NB4 (cell line): Measurements from ENCODE around the gene KAT6B.

Experiments
- DNase-seq: peaks from one replicate; pipeline ENCODE4 v3.0.0; 2010; ENCODE audit warnings: low read depth
- H3K4me3 ChIP-seq: one replicate; pipeline ENCODE4 v1.5.1; 2011; ENCODE audit warnings: mild to moderate bottlenecking, low read depth, low read length, moderate library complexity
- MYC ChIP-seq: IDR thresholded peaks from 2 replicates; pipeline ENCODE4 v1.6.1; 2011; ENCODE audit warnings: low read depth, low read length
- POLR2A ChIP-seq: IDR thresholded peaks from 2 replicates; pipeline ENCODE4 v1.6.1; 2011; ENCODE audit warnings: mild to moderate bottlenecking; ENCODE audit not compliant: insufficient read length; ENCODE audit errors: extremely low read depth
- TF ChIP-seq, protein P1 (sequence below): IDR thresholded peaks from 2 replicates; pipeline ENCODE4 v1.6.1; 2011; ENCODE audit warnings: low read depth, low read length
- TF ChIP-seq, protein P2 (sequence below): IDR thresholded peaks from one replicate; pipeline ENCODE4 v1.5.1; 2012; ENCODE audit warnings: low read depth, low read length

KAT6B gene

DNA sequence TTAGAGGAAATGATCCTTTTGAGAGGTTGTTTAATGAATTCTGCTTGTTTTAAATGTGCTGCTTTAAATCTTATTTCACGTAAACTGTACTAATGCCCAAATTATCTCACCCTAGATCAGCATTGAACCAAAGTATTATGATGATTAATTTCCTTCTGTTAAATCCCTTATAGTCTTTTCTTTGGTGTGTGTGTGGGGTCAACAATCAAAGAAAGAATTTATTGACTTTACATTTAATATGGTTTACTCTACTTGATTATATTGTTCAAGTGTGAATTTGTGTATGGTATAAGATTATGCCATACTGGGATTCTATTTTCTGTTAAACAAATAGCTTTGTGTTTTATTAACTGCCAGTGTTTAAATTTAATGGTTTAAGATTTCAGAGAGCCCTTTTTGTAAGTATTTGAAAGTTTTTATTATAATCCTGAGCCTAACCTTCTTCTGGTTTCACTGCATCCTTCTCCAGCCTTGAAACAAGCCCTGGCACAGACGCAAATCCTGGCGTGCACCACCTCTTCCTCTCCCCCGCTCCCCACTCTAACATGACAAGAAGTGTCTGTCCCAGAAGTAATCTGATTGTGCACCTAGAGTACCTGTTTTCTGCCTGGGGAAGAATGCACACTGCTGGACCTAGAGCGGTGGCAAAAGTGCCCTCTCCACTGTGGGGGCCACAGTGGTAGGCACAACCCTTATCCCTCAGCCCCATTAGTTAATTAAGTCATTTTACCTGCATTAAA lies 70.6 kb downstream of the KAT6B start:
- no peak for DNase-seq

DNA sequence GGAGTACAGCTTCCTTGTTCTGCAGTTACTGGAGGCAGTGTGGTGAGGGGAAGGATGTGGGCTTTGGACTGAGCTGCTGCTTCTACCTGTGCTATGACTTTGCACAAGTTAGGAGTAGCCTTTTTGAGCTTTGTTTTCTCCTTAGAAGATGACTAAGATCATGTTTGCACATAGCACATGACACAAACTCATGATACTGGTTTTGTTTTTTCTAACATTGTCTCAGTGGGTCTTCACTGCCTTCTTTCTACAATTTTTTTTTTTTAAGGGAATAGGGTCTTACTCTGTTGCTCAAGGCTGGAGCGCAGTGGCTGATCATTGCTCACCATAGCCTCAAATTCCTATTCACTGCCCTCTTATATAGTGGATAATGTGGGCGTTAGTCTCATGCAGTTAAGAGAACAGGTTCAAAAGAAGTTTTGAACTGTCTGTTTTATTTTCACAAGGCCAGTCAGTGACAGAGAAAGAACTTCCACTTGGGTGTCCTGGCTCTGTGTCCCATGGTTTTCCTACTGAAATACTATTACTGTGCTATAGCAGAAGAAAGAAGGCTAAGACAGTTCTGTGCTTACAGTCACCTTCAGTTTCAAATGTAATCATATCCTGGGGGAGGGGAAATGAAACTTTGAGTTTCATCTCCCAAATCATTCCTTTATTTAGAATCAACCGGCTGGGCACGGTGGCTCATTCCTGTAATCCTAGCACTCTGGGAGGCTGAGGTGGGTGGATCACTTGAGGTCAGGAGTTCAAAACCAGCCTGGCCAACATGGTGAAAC lies 72.0 kb downstream of the KAT6B start:
- TF ChIP-seq, protein P1, sequence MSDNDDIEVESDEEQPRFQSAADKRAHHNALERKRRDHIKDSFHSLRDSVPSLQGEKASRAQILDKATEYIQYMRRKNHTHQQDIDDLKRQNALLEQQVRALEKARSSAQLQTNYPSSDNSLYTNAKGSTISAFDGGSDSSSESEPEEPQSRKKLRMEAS: no peak
- no peak for TF ChIP-seq MYC
- TF ChIP-seq POLR2A: no peak
- TF ChIP-seq, protein P2, sequence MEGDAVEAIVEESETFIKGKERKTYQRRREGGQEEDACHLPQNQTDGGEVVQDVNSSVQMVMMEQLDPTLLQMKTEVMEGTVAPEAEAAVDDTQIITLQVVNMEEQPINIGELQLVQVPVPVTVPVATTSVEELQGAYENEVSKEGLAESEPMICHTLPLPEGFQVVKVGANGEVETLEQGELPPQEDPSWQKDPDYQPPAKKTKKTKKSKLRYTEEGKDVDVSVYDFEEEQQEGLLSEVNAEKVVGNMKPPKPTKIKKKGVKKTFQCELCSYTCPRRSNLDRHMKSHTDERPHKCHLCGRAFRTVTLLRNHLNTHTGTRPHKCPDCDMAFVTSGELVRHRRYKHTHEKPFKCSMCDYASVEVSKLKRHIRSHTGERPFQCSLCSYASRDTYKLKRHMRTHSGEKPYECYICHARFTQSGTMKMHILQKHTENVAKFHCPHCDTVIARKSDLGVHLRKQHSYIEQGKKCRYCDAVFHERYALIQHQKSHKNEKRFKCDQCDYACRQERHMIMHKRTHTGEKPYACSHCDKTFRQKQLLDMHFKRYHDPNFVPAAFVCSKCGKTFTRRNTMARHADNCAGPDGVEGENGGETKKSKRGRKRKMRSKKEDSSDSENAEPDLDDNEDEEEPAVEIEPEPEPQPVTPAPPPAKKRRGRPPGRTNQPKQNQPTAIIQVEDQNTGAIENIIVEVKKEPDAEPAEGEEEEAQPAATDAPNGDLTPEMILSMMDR: no peak
- peak; percentile 44 for DNase-seq
- H3K4me3 ChIP-seq: no peak overlapping the region

More for the DNA sequence above, 70.6 kb downstream of the KAT6B start:
- no peak overlapping the region for H3K4me3 ChIP-seq
- TF ChIP-seq POLR2A: no peak
- TF ChIP-seq, protein P2: no peak
- TF ChIP-seq MYC: no peak
- TF ChIP-seq, protein P1: no peak

DNA sequence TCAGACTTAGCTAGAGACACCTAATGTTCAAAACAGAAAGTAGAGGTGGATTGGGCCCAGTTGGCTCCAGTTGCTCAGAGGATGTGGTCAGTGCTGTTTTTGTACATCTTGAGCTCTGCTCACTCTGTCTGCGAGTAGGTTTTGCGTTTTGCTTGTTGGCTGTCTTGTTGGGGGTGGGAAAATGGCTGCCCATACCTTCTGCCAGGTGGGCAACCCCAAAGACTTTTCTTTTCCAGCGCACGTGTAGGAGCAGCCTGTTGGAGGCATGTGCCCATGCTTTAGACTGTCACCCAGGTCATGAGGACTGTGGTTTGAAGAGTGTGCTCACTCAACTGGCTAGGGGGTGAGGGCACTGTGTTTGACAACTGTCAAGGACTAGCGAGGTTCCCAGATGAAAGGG lies 73.9 kb downstream of the KAT6B start:
- DNase-seq: no peak
- no peak overlapping the region for H3K4me3 ChIP-seq
- TF ChIP-seq, protein P1: no peak
- TF ChIP-seq MYC (no peak), POLR2A (no peak)
- TF ChIP-seq, protein P2: no peak

DNA sequence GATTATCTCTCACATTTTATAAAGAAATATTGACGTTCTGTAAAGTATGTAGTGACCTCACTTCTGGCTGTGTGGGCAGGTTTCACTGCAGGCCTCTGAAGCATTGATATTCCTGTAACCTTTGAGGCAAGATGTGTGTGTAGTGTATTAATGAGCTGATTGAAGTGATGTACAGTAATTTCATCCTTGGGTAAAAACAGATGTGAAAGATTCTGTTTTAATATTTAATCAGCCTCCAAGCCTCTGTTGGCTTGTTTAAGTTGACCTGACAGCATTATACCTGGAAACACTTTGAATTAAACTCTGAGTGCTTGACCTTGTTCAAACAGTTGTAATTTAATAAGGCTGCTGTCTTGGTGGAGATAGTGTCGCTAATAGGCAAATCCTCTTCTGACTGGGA lies 74.9 kb downstream of the KAT6B start:
- no peak overlapping the region for H3K4me3 ChIP-seq
- DNase-seq: no peak
- TF ChIP-seq, protein P2: no peak
- TF ChIP-seq, protein P1: no peak
- TF ChIP-seq POLR2A (no peak), MYC (no peak)

DNA sequence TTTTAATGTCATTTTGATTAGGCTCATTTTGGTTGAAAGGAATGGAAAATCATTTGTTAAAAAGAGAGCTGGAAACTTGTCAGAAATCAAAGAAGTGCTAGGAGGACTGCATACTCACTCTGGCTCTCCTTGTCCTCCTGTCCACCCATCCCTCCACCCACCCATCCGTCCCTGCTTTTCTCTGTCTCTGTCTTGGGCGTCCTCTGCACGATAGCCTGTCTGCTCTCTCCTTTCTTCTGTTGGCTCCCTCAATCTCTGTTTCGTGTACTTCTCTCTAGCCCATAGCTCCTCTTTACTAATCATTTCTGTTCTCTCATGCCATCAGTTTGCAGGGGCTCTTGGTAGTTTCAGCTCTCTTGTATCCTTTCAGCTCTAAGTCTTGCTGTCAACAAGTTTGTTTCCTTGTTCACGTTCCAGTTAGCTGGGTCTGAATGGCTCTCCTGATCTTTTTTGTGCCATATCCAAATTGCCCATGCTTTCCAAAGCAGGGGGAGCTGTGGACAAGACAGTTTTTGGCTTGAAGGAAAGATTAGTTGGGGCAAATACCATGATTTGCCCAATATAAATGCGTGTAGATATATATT lies 75.6 kb downstream of the KAT6B start:
- H3K4me3 ChIP-seq: no peak overlapping the region
- DNase-seq: no peak
- TF ChIP-seq, protein P1: no peak
- TF ChIP-seq MYC: no peak
- TF ChIP-seq POLR2A: no peak
- TF ChIP-seq, protein P2: no peak
